ENCODE results near the gene RNF5. TPM values are rescaled to one million over a fixed set of nuclear protein-coding genes. Genes with fewer than 3 reads are reported as not detected.

RNF5 gene
- total and polyA plus RNA-seq, 9 of the 15 experiments (the other 6 are each of a cell fraction or from before 2014, with no cell fraction given) = 62.2 to 245 (median 129) TPM

- TF ChIP-seq THAP7 (CRISPR knock-in tag; IDR thresholded peaks at IDR 0.05) = no peak
- TF ChIP-seq ZNF583 (CRISPR knock-in tag; IDR thresholded peaks at IDR 0.05) = peak; percentile 51; the same call in 1 of the 2 replicates
- TF ChIP-seq MBD2 (IDR thresholded peaks at IDR 0.05; ENCODE audit: borderline replicate concordance, low read depth) = no peak
- no peak for TF ChIP-seq ZBTB33 (CRISPR knock-in tag; IDR thresholded peaks at IDR 0.05)
- TF ChIP-seq DPF2 (IDR thresholded peaks at IDR 0.05) = 0 out of 2 replicates have a peak, but pooled peaks have one; percentile 17
- no peak for TF ChIP-seq ZFP30 (CRISPR knock-in tag; IDR thresholded peaks at IDR 0.05; ENCODE audit: borderline replicate concordance)
- no peak for TF ChIP-seq ZNF584 (CRISPR knock-in tag; IDR thresholded peaks at IDR 0.05; ENCODE audit: low read depth)
- TF ChIP-seq NR2C1 (IDR thresholded peaks at IDR 0.05) = no peak
- 0 out of 2 replicates have a peak, but pooled peaks have one; percentile 40 for TF ChIP-seq NR2C1 (tag; IDR thresholded peaks at IDR 0.05)
- no peak for TF ChIP-seq ZNF133 (CRISPR knock-in tag; IDR thresholded peaks at IDR 0.05)
- no peak for TF ChIP-seq ZNF785 (CRISPR knock-in tag; IDR thresholded peaks at IDR 0.05)
- TF ChIP-seq BCL6 (CRISPR knock-in tag; IDR thresholded peaks at IDR 0.05) = no peak
- TF ChIP-seq GATAD2A (IDR thresholded peaks at IDR 0.05) = no peak
- peak; percentile 26; the same call in 1 of the 2 replicates for TF ChIP-seq MGA (IDR thresholded peaks at IDR 0.05)
- no peak for TF ChIP-seq FOSL1 (tag; conservative IDR thresholded peaks at IDR 0.05)
- TF ChIP-seq MAFK (IDR thresholded peaks at IDR 0.05; ENCODE audit: low read length) = no peak
- TF ChIP-seq KLF6 (CRISPR knock-in tag; IDR thresholded peaks at IDR 0.05; ENCODE audit: borderline replicate concordance) = peak; percentile 35; the same call in 1 of the 2 replicates
- no peak for TF ChIP-seq ZZZ3 (IDR thresholded peaks at IDR 0.05)
These were observed 38.1 kb downstream of the RNF5 start (continued) for GRCh38 chr6:32216285-32216684.

Data from K562 (cell line).